ENCODE data around the gene MRPL54.

GRCh38 chr19:3762501-3763459, at the start of gene MRPL54:
- TF ChIP-seq, protein P1, sequence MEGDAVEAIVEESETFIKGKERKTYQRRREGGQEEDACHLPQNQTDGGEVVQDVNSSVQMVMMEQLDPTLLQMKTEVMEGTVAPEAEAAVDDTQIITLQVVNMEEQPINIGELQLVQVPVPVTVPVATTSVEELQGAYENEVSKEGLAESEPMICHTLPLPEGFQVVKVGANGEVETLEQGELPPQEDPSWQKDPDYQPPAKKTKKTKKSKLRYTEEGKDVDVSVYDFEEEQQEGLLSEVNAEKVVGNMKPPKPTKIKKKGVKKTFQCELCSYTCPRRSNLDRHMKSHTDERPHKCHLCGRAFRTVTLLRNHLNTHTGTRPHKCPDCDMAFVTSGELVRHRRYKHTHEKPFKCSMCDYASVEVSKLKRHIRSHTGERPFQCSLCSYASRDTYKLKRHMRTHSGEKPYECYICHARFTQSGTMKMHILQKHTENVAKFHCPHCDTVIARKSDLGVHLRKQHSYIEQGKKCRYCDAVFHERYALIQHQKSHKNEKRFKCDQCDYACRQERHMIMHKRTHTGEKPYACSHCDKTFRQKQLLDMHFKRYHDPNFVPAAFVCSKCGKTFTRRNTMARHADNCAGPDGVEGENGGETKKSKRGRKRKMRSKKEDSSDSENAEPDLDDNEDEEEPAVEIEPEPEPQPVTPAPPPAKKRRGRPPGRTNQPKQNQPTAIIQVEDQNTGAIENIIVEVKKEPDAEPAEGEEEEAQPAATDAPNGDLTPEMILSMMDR (conservative IDR thresholded peaks at IDR 0.05; ENCODE audit: low read depth in 2 of 2) = no peak
- TF ChIP-seq POLR2AphosphoS5 (IDR thresholded peaks at IDR 0.05; ENCODE audit: low read depth) (peak; percentile 87), EZH2 (IDR thresholded peaks at IDR 0.05; ENCODE audit: low read depth, unreplicated experiment) (no peak), JUNB (IDR thresholded peaks at IDR 0.05; ENCODE audit: unreplicated experiment) (no peak), EZH2phosphoT487 (IDR thresholded peaks at IDR 0.05; ENCODE audit: unreplicated experiment) (no peak)
- TF ChIP-seq, protein P2, sequence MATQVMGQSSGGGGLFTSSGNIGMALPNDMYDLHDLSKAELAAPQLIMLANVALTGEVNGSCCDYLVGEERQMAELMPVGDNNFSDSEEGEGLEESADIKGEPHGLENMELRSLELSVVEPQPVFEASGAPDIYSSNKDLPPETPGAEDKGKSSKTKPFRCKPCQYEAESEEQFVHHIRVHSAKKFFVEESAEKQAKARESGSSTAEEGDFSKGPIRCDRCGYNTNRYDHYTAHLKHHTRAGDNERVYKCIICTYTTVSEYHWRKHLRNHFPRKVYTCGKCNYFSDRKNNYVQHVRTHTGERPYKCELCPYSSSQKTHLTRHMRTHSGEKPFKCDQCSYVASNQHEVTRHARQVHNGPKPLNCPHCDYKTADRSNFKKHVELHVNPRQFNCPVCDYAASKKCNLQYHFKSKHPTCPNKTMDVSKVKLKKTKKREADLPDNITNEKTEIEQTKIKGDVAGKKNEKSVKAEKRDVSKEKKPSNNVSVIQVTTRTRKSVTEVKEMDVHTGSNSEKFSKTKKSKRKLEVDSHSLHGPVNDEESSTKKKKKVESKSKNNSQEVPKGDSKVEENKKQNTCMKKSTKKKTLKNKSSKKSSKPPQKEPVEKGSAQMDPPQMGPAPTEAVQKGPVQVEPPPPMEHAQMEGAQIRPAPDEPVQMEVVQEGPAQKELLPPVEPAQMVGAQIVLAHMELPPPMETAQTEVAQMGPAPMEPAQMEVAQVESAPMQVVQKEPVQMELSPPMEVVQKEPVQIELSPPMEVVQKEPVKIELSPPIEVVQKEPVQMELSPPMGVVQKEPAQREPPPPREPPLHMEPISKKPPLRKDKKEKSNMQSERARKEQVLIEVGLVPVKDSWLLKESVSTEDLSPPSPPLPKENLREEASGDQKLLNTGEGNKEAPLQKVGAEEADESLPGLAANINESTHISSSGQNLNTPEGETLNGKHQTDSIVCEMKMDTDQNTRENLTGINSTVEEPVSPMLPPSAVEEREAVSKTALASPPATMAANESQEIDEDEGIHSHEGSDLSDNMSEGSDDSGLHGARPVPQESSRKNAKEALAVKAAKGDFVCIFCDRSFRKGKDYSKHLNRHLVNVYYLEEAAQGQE (IDR thresholded peaks at IDR 0.05; ENCODE audit: unreplicated experiment) = no peak
